Measurements from ENCODE around the gene ANKRD65. TPM values are rescaled to one million over a fixed set of nuclear protein-coding genes. Genes with fewer than 3 reads are reported as not detected.

Gene ANKRD65
- total and polyA plus RNA-seq, 12 donors: 0.22 to 3.4 (median 1.6) TPM

- Histone ChIP-seq H3K4me1 (replicated peaks in 1 of 2) (no peaks in the 10 kb centered on the region), H3K27me3 (no peaks in the 10 kb centered on the region), H3K4me3 (no peak overlapping the region), H3K9me3 (replicated peaks in 1 of 3) (no peaks in the 10 kb centered on the region), H3K27ac (no peak overlapping the region), H3K36me3 (replicated peaks in 1 of 2) (no peaks in the 10 kb centered on the region)
- WGBS, 4 donors: 59 to 64% (median 63%) methylated on average over 14 to 29 of the region's 29 CpGs
- intact Hi-C loops (cut with DNase I): no loop called here
- TF ChIP-seq, protein P1, sequence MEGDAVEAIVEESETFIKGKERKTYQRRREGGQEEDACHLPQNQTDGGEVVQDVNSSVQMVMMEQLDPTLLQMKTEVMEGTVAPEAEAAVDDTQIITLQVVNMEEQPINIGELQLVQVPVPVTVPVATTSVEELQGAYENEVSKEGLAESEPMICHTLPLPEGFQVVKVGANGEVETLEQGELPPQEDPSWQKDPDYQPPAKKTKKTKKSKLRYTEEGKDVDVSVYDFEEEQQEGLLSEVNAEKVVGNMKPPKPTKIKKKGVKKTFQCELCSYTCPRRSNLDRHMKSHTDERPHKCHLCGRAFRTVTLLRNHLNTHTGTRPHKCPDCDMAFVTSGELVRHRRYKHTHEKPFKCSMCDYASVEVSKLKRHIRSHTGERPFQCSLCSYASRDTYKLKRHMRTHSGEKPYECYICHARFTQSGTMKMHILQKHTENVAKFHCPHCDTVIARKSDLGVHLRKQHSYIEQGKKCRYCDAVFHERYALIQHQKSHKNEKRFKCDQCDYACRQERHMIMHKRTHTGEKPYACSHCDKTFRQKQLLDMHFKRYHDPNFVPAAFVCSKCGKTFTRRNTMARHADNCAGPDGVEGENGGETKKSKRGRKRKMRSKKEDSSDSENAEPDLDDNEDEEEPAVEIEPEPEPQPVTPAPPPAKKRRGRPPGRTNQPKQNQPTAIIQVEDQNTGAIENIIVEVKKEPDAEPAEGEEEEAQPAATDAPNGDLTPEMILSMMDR (IDR thresholded peaks at IDR 0.05): no peak
- TF ChIP-seq POLR2A (IDR thresholded peaks at IDR 0.05): no peak
- DNase-seq: peak in 1 of 7 donors; percentile 7
Measured at GRCh38 chr1:1422465-1423244, 1.6 kb upstream of the ANKRD65 start.

- Histone ChIP-seq H3K36me3 (replicated peaks in 1 of 2) (no peaks in the 10 kb centered on the region), H3K9me3 (replicated peaks in 1 of 3) (no peaks in the 10 kb centered on the region), H3K27ac (no peak overlapping the region), H3K27me3 (no peaks in the 10 kb centered on the region), H3K4me1 (replicated peaks in 1 of 2) (no peaks in the 10 kb centered on the region), H3K4me3 (no peak overlapping the region)
- 84 to 92% (median 88%) methylated on average over 4 to 7 of the region's 7 CpGs for WGBS, 4 donors
- DNase-seq: no peak
- intact Hi-C loops (cut with DNase I): no loop called here
- no peak for TF ChIP-seq POLR2A (IDR thresholded peaks at IDR 0.05)
- TF ChIP-seq, protein P1 (IDR thresholded peaks at IDR 0.05): no peak
Measured at GRCh38 chr1:1421907-1422464, 910 bp upstream of the ANKRD65 start.

GRCh38 chr1:1420654-1421141, 378 bp downstream of the ANKRD65 start:
- TF ChIP-seq, protein P1 (IDR thresholded peaks at IDR 0.05): no peak
- TF ChIP-seq POLR2A (IDR thresholded peaks at IDR 0.05): no peak
- intact Hi-C loops (cut with DNase I): no loop called here
- Histone ChIP-seq H3K4me3 (no peak overlapping the region), H3K9me3 (replicated peaks in 1 of 3) (no peaks in the 10 kb centered on the region), H3K27me3 (no peaks in the 10 kb centered on the region), H3K27ac (no peak overlapping the region), H3K36me3 (replicated peaks in 1 of 2) (no peaks in the 10 kb centered on the region), H3K4me1 (replicated peaks in 1 of 2) (no peaks in the 10 kb centered on the region)
- no peak for DNase-seq
- 69 to 93% (median 70%) methylated on average over 3 to 12 of the region's 12 CpGs; no CpG with 5 or more reads in 1 of the 4 donors for WGBS, 4 donors

DNA sequence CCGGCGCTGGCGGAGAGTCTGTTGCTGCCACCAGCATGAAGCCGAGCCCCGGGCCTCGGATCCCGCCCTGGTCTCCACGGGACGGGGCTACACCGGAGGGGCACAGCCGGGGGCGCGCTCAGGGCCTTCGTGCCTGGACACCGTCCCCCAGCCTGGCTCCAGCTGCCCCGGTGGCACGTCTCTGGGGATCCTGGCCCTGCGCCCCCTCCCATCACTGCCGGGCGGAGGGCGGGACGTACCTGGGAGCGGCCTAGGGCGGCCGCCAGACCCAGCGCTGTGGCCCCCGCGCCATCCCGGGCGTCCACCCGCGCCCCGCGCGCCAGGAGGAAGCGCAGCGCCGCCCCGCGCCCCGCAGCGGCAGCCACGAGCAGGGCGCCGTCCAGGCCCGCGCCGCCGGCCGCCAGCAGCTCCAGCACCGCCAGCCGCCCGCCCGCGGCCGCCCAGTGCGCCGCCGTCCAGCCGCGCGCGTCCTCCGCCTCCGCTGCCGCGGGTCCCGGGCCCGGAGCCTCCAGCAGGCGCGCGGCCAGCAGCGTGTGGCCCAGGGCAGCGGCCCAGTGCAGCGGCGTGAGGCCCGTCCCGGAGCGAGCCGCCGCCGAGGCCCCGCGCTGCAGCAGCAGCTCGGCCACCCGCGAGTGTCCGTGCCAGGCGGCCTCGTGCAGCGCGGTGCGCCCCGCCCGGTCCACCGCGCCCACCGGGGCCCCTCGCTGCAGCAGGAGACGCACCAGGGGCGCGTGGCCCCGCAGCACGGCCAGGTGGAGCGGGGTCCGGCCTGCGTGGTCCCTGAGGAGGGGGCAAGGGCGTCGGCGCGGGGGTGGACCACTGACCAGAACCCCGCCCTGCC, 1.0 kb downstream of the ANKRD65 start:
- intact Hi-C loops (cut with DNase I): no loop called here
- no peaks in the 10 kb centered on the region for H3K27me3 ChIP-seq
- TF ChIP-seq, protein P1 (IDR thresholded peaks at IDR 0.05): no peak
- TF ChIP-seq POLR2A (IDR thresholded peaks at IDR 0.05): no peak
- H3K4me1 ChIP-seq (replicated peaks in 1 of 2): no peaks in the 10 kb centered on the region
- peak overlapping the region in 1 of 4 donors; percentile 34 for H3K4me3 ChIP-seq
- WGBS, 4 donors: 11 to 16% methylated on average over 71 to 112 of the region's 112 CpGs; no CpG with 5 or more reads in 2 of the 4 donors
- no peak for DNase-seq
- no peaks in the 10 kb centered on the region for H3K9me3 ChIP-seq (replicated peaks in 1 of 3)
- H3K27ac ChIP-seq: peak overlapping the region in 2 of 5 donors; percentile 38 to 40
- no peaks in the 10 kb centered on the region for H3K36me3 ChIP-seq (replicated peaks in 1 of 2)
